Measurements from ENCODE around the gene RAX2. TPM values are rescaled to one million over a fixed set of nuclear protein-coding genes. Genes with fewer than 3 reads are reported as not detected.

RAX2 gene
- total and polyA plus RNA-seq, 10 of the 15 experiments (the other 5 are each of a cell fraction or from before 2014, with no cell fraction given) = not detected

- ChIA-PET POLR2A (interaction anchor here (0.8 kb wide), 1 partner anchor 11 kb away, joined by 3 read pairs; no protein-coding TSS in a partner anchor), CTCF (no interaction called here), RAD21 (ENCODE audit: unreplicated experiment) (no interaction called here), SMC1A (ENCODE audit: uncharacterized antibody, unreplicated experiment) (no interaction called here)
- Histone ChIP-seq H3K9me3 (replicated peaks; ENCODE audit: control insufficient read depth, insufficient read depth, low read length) (no peaks in the 10 kb centered on the region; the same call in 2 of the 3 replicates), H3K27ac (ENCODE audit: control insufficient read depth, insufficient read depth) (no peak overlapping the region), H4K20me1 (ENCODE audit: control insufficient read depth, insufficient read depth) (no peaks in the 10 kb centered on the region), H3K27me3 (replicated peaks in 1 of 2; ENCODE audit: control insufficient read depth in 2 of 2, insufficient read depth in 2 of 2, low read length in 1 of 2) (no peaks in the 10 kb centered on the region), H3K36me3 (ENCODE audit: control insufficient read depth in 2 of 2, insufficient read depth in 2 of 2, low read length in 1 of 2) (no peaks in the 10 kb centered on the region), H2AFZ (ENCODE audit: control insufficient read depth, low read depth, low read length) (no peak overlapping the region), H3K4me2 (ENCODE audit: control insufficient read depth, insufficient read depth) (no peak overlapping the region), H3K4me3 (no peak overlapping the region), H3K79me2 (ENCODE audit: control insufficient read depth, insufficient read depth, low read length) (no peaks in the 10 kb centered on the region), H3K4me1 (ENCODE audit: control insufficient read depth, insufficient read depth, low read length) (no peaks in the 10 kb centered on the region), H3K9ac (ENCODE audit: control insufficient read depth, insufficient read depth, low read length) (no peak overlapping the region)
- intact Hi-C loops (cut with micrococcal nuclease; ENCODE audit: unreplicated experiment) (no loop called here), in situ Hi-C loops (cut with MboI) (no loop called here)
- WGBS (ENCODE audit: insufficient coverage, insufficient replicate concordance, low lambda C conversion rate, missing lambda C conversion rate) = 48% methylated on average over 25 of the region's 25 CpGs
- no peak for FAIRE-seq
- BruUV-seq (replicated peaks) = no TSS peak
- no peak for TF ChIP-seq ZNF217 (IDR thresholded peaks at IDR 0.05)
- TF ChIP-seq, protein P1, sequence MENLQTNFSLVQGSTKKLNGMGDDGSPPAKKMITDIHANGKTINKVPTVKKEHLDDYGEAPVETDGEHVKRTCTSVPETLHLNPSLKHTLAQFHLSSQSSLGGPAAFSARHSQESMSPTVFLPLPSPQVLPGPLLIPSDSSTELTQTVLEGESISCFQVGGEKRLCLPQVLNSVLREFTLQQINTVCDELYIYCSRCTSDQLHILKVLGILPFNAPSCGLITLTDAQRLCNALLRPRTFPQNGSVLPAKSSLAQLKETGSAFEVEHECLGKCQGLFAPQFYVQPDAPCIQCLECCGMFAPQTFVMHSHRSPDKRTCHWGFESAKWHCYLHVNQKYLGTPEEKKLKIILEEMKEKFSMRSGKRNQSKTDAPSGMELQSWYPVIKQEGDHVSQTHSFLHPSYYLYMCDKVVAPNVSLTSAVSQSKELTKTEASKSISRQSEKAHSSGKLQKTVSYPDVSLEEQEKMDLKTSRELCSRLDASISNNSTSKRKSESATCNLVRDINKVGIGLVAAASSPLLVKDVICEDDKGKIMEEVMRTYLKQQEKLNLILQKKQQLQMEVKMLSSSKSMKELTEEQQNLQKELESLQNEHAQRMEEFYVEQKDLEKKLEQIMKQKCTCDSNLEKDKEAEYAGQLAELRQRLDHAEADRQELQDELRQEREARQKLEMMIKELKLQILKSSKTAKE (IDR thresholded peaks at IDR 0.05; ENCODE audit: low read depth, poor library complexity, severe bottlenecking) = no peak
- no peak for ATAC-seq
- DNase-seq (ENCODE audit: low read depth, low spot score) = no peak
These were observed 2.8 kb upstream of the RAX2 start for GRCh38 chr19:3774621-3775373.

GRCh38 chr19:3773814-3774515 lies 1.9 kb upstream of the RAX2 start:
- no peak overlapping the region for H3K4me2 ChIP-seq (ENCODE audit: control insufficient read depth, insufficient read depth)
- SMC1A ChIA-PET (ENCODE audit: uncharacterized antibody, unreplicated experiment) = no interaction called here
- no TSS peak for BruUV-seq (replicated peaks)
- H3K36me3 ChIP-seq (ENCODE audit: control insufficient read depth in 2 of 2, insufficient read depth in 2 of 2, low read length in 1 of 2) = no peaks in the 10 kb centered on the region
- intact Hi-C loops (cut with micrococcal nuclease; ENCODE audit: unreplicated experiment) (no loop called here), in situ Hi-C loops (cut with MboI) (no loop called here)
- POLR2A ChIA-PET = interaction anchor here (0.8 kb wide), 1 partner anchor 10 kb away, joined by 3 read pairs; no protein-coding TSS in a partner anchor
- no peak overlapping the region for H3K4me3 ChIP-seq
- FAIRE-seq (no peak), ATAC-seq (no peak), DNase-seq (ENCODE audit: low read depth, low spot score) (no peak)
- H3K27me3 ChIP-seq (replicated peaks in 1 of 2; ENCODE audit: control insufficient read depth in 2 of 2, insufficient read depth in 2 of 2, low read length in 1 of 2) = no peaks in the 10 kb centered on the region
- H3K79me2 ChIP-seq (ENCODE audit: control insufficient read depth, insufficient read depth, low read length) = no peaks in the 10 kb centered on the region
- no peak overlapping the region for H2AFZ ChIP-seq (ENCODE audit: control insufficient read depth, low read depth, low read length)
- H4K20me1 ChIP-seq (ENCODE audit: control insufficient read depth, insufficient read depth) = no peaks in the 10 kb centered on the region
- no peak overlapping the region for H3K9ac ChIP-seq (ENCODE audit: control insufficient read depth, insufficient read depth, low read length)
- CTCF ChIA-PET = no interaction called here
- no peaks in the 10 kb centered on the region for H3K4me1 ChIP-seq (ENCODE audit: control insufficient read depth, insufficient read depth, low read length)
- H3K27ac ChIP-seq (ENCODE audit: control insufficient read depth, insufficient read depth) = no peak overlapping the region
- H3K9me3 ChIP-seq (replicated peaks; ENCODE audit: control insufficient read depth, insufficient read depth, low read length) = no peaks in the 10 kb centered on the region; the same call in 2 of the 3 replicates
- no peak for TF ChIP-seq KLF5 (IDR thresholded peaks at IDR 0.05; ENCODE audit: partially characterized antibody)
- TF ChIP-seq, protein P2, sequence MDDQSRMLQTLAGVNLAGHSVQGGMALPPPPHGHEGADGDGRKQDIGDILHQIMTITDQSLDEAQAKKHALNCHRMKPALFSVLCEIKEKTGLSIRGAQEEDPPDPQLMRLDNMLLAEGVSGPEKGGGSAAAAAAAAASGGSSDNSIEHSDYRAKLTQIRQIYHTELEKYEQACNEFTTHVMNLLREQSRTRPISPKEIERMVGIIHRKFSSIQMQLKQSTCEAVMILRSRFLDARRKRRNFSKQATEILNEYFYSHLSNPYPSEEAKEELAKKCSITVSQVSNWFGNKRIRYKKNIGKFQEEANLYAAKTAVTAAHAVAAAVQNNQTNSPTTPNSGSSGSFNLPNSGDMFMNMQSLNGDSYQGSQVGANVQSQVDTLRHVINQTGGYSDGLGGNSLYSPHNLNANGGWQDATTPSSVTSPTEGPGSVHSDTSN (IDR thresholded peaks at IDR 0.05; ENCODE audit: insufficient replicate concordance, low read depth, low read length) = no peak
- no peak for TF ChIP-seq RUNX3 (IDR thresholded peaks at IDR 0.05; ENCODE audit: low read length)
- TF ChIP-seq CBX5 (IDR thresholded peaks at IDR 0.05; ENCODE audit: low read depth) = no peak
- 59% methylated on average over 12 of the region's 12 CpGs for WGBS (ENCODE audit: insufficient coverage, insufficient replicate concordance, low lambda C conversion rate, missing lambda C conversion rate)
- RAD21 ChIA-PET (ENCODE audit: unreplicated experiment) = no interaction called here
